A673 (cell line): ENCODE data around the gene USP53.

Experiments used
- EZH2 ChIP-seq: fragments of 200-600 bp; sonication (generic); IDR thresholded peaks from 2 replicates; pipeline ENCODE4 v1.6.1; 2017; ENCODE audit warnings: borderline replicate concordance, low read depth, mild to moderate bottlenecking, mixed read lengths, antibody characterized with exemption, low read length; ENCODE audit not compliant: poor library complexity, severe bottlenecking
- TF ChIP-seq, protein P1 (sequence below): fragments of 300-800, 200-600 bp; sonication (generic); conservative IDR thresholded peaks from 2 replicates; pipeline ENCODE4 v1.5.1; 2017; ENCODE audit warnings: low read depth, mild to moderate bottlenecking, antibody characterized with exemption, low read length, moderate library complexity, mixed read lengths

DNA sequence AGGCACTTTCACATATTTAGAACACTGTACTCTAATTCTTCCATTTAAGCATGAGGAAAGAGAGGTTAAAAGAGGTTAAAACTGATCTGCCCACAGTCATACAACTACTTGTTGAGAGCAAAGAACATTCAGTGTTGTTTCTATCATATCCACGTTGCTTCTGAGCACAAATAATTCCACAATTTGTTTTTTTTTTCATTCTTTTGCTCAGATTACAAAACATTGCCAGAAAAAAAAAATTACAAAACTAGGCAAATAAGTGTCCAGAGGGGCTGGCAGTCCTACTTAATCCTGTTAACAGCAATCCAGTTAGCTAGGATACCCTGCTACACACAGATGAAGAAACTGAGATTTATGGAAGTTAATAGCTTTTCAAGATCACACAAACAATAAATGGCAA, 6.3 kb upstream of the USP53 start:
- TF ChIP-seq, protein P1, sequence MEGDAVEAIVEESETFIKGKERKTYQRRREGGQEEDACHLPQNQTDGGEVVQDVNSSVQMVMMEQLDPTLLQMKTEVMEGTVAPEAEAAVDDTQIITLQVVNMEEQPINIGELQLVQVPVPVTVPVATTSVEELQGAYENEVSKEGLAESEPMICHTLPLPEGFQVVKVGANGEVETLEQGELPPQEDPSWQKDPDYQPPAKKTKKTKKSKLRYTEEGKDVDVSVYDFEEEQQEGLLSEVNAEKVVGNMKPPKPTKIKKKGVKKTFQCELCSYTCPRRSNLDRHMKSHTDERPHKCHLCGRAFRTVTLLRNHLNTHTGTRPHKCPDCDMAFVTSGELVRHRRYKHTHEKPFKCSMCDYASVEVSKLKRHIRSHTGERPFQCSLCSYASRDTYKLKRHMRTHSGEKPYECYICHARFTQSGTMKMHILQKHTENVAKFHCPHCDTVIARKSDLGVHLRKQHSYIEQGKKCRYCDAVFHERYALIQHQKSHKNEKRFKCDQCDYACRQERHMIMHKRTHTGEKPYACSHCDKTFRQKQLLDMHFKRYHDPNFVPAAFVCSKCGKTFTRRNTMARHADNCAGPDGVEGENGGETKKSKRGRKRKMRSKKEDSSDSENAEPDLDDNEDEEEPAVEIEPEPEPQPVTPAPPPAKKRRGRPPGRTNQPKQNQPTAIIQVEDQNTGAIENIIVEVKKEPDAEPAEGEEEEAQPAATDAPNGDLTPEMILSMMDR, result no peak
- TF ChIP-seq EZH2, result no peak
